Measurements from ENCODE around the gene DAB2.
"Not testable (repeated sequence)": the region's sequence is repeated elsewhere in the genome, so short reads cannot be mapped to it uniquely, and the experiment has no call there.

DNA sequence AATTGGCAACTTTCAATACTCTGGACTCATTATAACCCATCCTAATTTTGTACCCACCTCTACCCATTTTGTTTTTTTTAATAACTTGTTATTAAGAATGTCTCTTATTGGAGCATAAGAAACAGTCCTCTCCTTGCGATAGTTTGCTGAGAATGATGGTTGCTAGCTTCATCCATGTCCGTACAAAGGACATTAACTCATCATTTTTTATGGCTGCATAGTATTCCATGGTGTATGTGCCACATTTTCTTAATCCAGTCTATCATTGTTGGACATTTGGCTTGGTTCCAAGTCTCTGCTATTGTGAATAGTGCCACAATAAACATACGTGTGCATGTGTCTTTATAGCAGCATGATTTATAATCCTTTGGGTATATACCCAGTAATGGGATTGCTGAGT is 21.0 kb downstream of the DAB2 start:
- TF ChIP-seq CTCF (conservative IDR thresholded peaks at IDR 0.05; ENCODE audit: low read depth, low read length); EZH2 (IDR thresholded peaks at IDR 0.05; ENCODE audit: low read length, unreplicated experiment); EZH2phosphoT487 (IDR thresholded peaks at IDR 0.05; ENCODE audit: borderline replicate concordance, low read length): not testable (repeated sequence)
